Cortex of kidney (tissue), 1 donor: Measurements from ENCODE around the gene ZNG1A.
"Not testable (repeated sequence)": the region's sequence is repeated elsewhere in the genome, so short reads cannot be mapped to it uniquely, and the experiment has no call there.

Source experiments
- DNase-seq: peaks from one replicate; lab custom pipeline; 2025; lab: John Stamatoyannopoulos, UW

ZNG1A gene

GRCh38 chr9:98775-99174 is 80.1 kb downstream of the ZNG1A start:
- not testable (repeated sequence) for DNase-seq

DNA sequence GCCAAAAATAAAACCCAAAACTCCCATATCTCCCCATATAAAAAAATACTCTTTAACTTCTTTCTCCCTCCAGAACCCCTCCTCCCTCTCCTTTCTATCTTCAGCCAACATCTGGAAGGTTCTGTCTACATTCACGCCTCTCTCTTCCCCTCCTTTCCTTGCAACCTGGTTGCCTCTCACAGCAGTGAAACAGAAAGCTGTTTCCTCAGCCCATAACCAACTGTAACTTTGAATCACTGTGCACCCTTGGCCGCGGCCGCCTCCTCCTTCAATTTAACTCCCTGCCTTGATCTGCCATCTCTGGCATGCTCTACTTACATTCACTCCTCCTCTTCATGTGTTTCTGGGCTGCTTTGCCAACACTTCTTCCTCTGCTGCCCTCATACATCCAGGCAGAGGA is 83.9 kb downstream of the ZNG1A start:
- DNase-seq, result not testable (repeated sequence)

GRCh38 chr9:94323-94722 is 84.5 kb downstream of the ZNG1A start:
- DNase-seq, result not testable (repeated sequence)

GRCh38 chr9:93909-94308 is 84.9 kb downstream of the ZNG1A start:
- DNase-seq, result not testable (repeated sequence)

DNA sequence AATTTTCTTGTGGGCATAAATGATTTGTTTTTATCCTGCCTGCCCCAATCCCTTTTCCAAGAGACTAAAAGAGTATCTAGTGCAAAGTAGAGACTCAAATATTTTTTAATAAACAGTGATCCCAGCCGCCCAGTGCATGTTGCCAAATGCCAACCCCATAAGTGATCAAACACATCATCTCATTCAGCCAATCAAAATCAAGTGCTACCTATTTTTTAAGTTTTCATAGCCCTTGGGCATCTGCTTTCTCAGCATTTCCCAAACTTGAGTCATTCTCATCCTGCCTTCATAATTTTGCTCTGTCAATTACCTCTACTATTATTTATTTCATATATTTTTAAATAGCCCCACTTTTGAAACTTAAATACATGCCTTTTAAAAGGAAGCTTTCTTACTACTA is 88.0 kb downstream of the ZNG1A start:
- not testable (repeated sequence) for DNase-seq

DNA sequence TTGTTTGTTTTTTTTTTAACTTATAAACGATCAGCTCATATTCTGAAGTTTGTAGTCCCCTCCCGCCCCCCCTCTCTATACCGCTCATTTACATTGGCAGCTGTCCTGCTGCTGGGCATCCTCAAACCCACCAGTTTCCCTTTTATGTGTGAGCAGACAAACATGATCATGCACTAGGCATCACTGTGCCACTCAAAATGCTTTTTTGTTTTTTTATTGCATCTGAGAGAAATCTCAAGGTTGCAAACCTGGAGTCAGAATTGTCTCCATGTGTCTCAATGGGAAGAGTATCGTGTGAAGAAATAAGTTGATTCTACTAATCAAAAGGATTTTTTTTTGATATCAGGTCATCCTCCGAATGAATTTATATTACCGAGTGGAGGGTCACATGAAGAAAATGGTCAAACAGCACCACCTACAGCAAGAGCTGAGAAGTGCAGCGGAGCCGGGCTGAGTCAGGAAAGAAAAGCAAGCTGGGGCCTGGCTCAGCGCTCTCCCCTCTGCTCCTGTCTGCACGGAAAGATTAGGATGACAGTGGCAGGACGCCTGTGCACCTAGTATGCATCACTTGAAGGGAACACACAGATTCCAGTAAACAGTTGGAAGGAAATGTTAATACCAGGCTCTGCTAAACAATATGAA is 90.3 kb downstream of the ZNG1A start:
- not testable (repeated sequence) for DNase-seq

- DNase-seq, result not testable (repeated sequence)
Observed at GRCh38 chr9:87860-88259, 91.0 kb downstream of the ZNG1A start.

- not testable (repeated sequence) for DNase-seq
Observed at GRCh38 chr9:87105-87504, 91.8 kb downstream of the ZNG1A start.

GRCh38 chr9:86697-87096 is 92.2 kb downstream of the ZNG1A start:
- not testable (repeated sequence) for DNase-seq

DNA sequence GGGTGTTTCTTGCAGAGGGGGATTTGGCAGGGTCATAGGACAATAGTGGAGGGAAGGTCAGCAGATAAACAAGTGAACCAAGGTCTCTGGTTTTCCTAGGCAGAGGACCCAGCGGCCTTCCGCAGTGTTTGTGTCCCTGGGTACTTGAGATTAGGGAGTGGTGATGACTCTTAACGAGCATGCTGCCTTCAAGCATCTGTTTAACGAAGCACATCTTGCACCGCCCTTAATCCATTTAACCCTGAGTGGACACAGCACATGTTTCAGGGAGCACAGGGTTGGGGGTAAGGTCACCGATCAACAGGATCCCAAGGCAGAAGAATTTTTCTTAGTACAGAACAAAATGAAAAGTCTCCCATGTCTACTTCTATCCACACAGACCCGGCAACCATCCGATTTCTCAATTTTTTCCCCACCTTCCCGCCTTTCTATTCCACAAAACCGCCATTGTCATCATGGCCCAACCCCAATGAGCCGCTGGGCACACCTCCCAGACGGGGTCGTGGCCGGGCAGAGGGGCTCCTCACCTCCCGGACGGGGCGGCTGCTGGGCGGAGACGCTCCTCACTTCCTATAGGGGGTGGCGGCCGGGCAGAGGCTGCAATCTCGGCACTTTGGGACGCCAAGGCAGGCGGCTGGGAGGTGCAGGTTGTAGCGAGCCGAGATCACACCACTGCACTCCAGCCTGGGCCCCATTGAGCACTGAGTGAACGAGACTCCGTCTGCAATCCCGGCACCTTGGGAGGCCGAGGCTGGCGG is 95.7 kb downstream of the ZNG1A start:
- DNase-seq, result not testable (repeated sequence)

DNA sequence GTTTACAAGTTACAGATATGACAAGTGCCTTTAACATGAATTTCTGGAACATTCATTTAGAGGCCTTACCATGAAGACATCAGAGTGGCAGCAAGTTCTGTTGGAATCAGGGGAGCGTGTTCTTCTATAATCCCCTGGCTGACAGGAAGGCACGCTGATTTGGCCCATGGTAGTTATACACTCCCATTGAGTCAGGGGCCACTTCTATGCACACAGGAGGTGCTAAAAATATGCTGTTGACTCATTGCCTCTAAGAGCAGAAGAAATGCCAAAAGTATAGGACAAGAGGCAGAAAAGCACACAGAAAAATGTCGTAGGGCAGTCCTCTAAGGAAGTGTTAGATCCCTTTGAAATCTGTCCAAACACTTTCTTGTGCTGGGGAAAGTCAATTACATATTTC is 100.5 kb downstream of the ZNG1A start:
- DNase-seq, result not testable (repeated sequence)

DNA sequence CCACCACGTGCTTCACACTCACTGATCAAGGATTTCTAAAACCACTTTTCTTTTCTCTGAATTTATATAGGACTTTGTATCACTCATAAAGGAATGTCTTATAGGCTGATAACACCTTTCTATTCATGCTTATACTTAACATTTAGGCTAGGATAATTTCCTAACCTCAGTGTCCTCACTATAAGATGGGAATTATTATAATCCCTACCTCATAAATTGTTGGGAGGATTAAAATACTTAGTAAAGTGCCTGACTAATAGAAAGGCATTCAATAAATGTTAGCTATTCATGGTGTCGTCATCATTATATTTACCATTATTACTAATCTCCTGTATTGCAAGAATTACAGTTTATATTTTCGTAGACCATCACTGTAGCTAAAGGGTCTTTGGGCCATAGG is 102.5 kb downstream of the ZNG1A start:
- DNase-seq, result not testable (repeated sequence)

DNA sequence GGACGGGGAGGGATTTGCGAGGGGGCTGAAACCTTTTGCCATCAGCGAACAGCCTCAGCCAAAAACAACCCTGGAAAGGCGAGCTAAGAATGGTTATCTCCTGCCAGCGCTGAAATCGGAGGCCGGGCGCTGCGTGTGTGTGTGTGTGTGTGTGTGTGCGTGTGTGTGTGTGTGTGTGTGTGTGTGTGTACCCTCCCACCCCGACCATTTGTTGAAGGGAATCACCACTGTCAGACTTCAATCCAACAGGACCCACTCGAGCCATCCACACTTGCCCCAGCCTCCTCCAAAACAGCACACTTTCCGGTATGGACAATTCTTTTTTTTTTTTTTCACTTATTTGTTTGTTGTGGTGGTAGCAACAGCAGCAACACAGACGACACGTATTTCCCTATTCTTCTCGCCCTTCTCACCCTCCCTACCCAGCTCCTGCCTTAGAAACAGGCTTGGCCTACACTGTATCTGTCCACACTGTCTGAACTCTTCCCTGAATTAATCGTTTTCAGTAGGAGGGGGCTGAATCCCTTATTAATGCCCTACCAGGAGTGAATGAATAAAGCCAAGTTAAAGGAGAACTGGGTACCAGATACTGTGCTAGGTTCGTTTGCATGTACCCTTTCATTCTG is 104.8 kb downstream of the ZNG1A start:
- not testable (repeated sequence) for DNase-seq

GRCh38 chr9:73076-73899 is 105.6 kb downstream of the ZNG1A start:
- not testable (repeated sequence) for DNase-seq
